A673 (cell line): ENCODE results near the gene ZMYND8.

Experiments used
- EZH2 ChIP-seq: fragments of 200-600 bp; sonication (generic); IDR thresholded peaks from 2 replicates; pipeline ENCODE4 v1.6.1; 2017; ENCODE audit warnings: borderline replicate concordance, low read depth, mild to moderate bottlenecking, mixed read lengths, antibody characterized with exemption, low read length; ENCODE audit not compliant: poor library complexity, severe bottlenecking
- TF ChIP-seq, protein P1 (sequence below): fragments of 300-800, 200-600 bp; sonication (generic); conservative IDR thresholded peaks from 2 replicates; pipeline ENCODE4 v1.5.1; 2017; ENCODE audit warnings: low read depth, mild to moderate bottlenecking, antibody characterized with exemption, low read length, moderate library complexity, mixed read lengths

DNA sequence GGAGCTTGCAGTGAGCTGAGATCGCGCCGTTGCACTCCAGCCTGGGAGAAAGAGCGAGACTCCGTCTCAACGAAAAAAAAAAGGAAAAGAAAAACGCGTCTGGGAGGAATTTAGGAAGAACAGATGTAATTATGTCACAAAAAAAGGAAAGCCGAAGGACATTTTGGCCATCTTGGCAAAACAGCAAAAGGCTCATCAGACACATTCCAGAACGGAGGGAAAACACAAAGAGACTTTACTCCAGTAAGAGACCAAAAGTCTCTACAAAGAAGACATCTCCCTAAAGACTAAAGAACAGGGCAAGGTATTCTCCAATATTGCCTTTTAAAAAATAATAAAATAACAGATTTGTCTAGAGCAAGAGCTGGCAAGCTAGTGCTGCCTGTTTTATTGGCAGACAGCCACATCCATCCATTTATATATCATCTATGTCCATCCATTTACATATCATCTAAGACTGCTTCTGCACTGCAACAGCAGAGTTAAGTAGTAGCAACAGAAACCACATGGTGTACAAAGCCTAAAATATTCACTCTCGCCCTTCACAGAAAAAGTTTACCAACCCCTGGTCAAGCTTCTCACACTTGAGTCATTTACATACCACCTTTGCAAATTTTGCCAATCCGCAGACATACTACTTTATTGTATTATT lies 133.9 kb downstream of the ZMYND8 start:
- TF ChIP-seq, protein P1, sequence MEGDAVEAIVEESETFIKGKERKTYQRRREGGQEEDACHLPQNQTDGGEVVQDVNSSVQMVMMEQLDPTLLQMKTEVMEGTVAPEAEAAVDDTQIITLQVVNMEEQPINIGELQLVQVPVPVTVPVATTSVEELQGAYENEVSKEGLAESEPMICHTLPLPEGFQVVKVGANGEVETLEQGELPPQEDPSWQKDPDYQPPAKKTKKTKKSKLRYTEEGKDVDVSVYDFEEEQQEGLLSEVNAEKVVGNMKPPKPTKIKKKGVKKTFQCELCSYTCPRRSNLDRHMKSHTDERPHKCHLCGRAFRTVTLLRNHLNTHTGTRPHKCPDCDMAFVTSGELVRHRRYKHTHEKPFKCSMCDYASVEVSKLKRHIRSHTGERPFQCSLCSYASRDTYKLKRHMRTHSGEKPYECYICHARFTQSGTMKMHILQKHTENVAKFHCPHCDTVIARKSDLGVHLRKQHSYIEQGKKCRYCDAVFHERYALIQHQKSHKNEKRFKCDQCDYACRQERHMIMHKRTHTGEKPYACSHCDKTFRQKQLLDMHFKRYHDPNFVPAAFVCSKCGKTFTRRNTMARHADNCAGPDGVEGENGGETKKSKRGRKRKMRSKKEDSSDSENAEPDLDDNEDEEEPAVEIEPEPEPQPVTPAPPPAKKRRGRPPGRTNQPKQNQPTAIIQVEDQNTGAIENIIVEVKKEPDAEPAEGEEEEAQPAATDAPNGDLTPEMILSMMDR, result no peak
- TF ChIP-seq EZH2, result no peak
